HG03378 (cell line): ENCODE data around the gene NAV2.

Experiments used
- ATAC-seq: cut with Tn5 transposase; IDR thresholded peaks from one replicate; pipeline ENCODE4 v1.9.1; 2021; ENCODE audit warnings: mild to moderate bottlenecking, moderate library complexity; ENCODE audit not compliant: unreplicated experiment

Gene NAV2

GRCh38 chr11:20031155-20032001, 318.7 kb downstream of the NAV2 start:
- ATAC-seq = no peak

- ATAC-seq = no peak
Measured at GRCh38 chr11:20032127-20032526, 319.5 kb downstream of the NAV2 start.

DNA sequence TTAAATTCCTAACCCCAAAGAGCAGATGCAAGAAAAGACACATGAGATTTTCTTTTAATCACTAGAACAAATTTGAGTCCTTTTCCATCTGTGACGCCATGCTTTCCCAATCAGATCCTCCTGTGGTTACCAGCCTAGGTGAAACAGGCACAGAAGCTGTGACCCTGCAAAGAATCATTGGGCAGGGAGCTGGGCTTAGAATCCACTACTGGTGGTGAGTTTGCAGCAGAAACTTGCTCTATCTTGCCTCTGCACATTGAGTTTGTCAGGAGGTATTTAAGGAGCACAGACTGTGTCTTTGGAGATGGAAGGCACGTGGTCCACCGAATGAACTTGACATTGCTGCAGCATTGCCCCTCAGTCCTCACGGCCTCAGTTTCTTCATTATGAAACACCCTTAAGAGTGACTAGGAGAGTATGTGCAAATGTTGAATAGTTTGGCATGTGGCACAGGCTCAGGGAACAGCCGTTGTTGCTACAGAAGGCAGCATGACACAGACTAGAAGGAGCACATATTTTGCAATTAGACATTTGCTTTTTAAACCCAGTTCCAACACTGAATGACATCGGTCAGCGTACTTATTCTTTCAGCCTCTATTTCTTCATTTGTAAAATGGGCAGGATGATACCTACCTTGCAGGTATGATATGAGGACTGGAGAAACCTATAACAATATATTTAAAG, 320.1 kb downstream of the NAV2 start:
- no peak for ATAC-seq

GRCh38 chr11:20033806-20034205, 321.2 kb downstream of the NAV2 start:
- no peak for ATAC-seq

DNA sequence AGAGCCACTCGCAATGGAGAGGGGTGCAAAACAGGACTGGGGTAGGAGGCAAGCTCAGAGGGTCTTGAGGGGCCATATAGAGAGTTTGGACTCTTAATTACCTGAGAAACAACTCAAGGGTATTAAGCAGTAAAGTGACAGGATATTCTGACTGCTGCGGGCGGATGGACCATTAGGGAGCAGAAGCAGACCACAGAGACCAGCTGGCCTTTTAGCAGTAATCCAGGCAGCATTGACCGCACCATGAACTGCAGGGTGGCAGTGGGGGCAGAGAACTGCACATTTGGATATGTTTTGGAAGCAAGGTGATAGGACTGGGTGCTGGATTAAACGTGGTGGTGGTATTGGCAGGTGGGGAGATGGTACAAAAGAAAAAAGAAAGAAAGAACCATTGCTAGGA, 322.3 kb downstream of the NAV2 start:
- no peak for ATAC-seq

- ATAC-seq = no peak
Measured at GRCh38 chr11:20035375-20035700, 322.7 kb downstream of the NAV2 start.

- no peak for ATAC-seq
Measured at GRCh38 chr11:20035701-20036601, 323.3 kb downstream of the NAV2 start.

DNA sequence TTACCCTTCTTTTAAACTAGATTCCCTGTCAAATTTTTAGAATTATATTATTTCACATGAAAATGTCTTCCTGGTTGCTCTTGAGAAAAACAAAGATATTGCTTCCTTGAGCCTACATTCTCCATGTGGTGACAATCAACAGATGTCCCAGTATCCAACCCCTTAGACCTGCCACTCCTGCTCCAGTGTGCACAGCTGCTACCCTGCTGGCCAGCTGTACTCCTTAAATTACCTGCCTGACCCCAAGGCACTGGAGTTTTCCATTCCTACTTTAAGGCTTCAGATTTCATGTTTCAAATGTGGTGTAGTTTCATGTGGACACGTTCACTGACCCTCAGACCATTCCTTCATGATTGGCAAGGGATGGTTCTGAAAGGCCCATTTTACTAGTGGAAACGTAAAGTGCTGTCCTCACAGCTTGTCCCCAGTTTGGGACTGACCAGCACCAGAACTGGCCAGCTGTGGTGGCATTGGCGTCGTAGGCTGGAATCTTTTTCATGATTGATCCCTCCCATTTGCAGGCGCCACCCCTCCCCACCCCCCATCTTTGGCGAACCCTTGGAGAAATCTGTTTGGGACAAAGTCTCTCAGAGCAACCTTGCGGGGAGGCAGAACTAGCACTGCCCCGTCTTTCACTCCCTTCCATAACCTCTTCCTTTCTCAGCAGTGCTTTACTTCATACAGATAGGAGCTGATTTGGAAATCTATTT, 324.1 kb downstream of the NAV2 start:
- no peak for ATAC-seq

DNA sequence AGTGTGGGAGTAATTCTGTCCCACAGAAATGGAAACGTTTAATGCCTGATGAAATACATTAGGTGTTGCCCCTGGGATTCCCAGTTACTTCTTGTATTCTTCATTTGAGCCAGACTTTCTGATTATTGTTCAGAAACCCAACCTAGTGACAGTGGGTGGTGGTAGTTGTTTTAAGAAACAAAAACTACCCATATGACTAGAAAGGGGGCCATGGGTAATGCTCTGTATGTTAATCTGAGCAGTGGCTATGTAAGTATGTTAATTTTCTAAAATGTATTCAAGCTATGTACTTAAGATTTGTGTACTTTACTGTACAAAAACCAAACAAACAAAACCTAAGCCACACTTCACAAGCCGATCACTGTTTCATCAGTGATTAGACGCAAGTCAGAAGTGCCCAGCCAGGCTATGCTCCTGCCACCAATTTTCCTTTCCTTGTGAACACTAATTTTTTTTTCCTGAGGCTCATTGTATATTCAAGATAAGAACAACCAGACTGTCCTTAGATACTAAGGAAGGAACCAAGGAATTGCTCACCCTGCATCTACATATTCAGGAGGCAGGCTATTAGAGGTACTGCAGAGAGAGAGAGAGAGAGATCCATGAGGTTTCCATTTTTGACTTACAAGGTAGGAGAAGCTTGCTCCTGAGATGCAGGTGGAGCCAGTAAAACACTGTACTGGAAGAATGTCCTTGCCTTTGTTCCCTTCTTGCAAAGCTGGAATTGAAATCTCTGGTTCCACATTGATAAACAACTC, 324.9 kb downstream of the NAV2 start:
- ATAC-seq = peak; percentile 50

DNA sequence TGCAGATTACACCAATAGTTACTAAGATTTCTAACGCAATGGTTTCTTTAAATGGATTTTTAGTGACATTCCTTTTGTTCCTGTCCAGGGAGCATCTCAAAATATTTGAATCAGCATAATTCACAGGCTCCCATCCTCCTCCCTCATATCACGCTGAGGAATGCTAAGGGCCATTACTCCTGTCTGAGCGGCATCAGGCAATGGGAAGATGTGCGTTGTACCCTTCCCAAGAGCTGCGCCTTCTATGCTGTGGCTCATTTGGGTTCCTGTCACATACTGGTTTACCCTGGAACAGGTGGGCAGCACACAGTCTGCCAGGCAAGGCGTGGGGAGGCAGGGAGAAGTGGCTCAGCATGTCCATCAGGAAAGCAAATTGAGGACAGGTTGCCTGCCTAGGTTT, 325.8 kb downstream of the NAV2 start:
- ATAC-seq = no peak

GRCh38 chr11:20038972-20039371, 326.3 kb downstream of the NAV2 start:
- ATAC-seq = no peak

DNA sequence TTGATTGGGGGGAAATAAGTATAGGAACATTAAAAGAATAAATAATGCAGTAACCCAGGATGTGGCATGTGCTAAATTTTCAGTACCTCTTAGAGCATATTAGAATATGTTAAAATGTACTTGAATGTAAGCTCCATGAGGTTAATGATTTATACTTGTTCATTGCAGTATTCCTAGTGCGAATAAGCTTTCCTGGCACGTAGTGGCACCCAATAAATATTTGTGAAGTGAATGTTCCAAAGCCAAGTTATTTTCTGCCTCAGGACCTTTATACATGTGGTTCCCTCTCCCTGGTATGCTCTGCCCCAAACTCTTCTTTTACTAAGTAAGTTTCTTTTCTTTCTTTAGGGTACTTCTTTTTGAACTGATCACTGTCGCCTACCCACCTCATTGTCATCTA, 328.9 kb downstream of the NAV2 start:
- ATAC-seq = no peak

DNA sequence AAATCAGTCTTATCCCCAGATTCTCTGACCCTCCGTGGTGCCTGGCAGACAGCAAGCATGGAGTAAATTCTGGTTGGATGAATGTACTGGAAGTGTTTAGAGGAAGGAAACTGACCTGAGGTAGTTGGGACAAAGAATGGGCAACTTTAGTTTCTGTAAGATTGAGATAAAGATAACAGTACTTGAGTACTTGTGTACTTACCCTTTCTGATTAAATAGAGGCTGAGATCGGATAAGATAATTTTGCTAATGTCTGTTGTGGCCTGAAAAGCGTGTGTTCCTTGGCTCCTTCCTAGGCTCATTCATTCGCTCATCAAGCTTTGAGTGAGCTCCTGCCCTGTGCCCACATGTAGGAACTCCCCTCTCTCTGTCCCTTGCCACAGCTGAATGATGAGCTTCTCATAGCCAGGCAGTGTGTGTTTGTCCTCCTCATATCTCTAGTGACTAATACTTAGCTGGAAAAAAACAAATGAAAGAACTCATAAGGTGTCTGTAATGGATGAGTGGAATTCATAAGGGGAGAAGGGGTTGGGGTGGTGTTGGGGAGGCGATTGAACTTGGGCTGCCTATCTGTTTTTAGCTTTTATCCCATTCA, 329.5 kb downstream of the NAV2 start:
- ATAC-seq = no peak

DNA sequence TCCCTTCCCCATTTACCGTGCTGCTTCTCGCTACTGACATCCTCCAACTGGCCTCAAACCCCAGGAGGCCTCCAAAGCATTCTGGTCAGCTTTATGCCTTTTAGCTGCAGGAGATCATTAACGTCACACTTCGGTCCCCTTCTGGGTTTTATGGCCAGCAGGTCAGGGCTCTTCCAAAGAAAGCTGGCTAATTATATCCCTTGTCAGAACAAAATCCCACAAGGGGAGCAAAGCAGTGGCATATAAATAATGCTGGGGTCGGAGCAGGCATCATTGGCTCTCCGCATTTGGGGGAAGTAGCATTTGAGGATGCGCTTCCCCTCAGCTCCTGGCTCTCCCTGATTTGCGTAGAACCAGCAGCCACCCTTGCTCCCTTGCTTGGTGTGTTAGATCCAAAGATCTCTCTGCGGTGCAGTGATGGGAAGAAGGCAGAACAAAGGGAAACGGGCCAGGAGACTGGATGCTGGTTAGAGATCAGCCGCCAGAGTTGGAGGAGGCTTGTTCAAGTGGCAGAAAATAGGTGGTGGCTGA, 330.2 kb downstream of the NAV2 start:
- ATAC-seq = no peak

DNA sequence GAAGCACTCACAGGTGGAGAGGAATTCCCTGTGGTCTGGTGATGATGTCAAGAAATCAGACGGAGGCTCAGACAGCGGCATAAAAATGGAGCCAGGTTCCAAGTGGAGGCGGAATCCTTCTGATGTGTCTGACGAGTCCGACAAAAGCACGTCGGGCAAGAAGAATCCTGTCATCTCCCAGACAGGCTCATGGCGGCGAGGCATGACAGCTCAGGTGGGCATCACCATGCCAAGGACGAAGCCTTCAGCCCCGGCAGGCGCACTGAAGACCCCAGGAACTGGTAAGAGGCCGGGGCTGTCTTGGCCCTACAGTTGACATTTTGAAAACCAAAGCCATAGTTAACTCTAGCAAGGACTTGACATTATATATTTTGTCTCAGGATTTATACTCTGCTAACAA, 331.4 kb downstream of the NAV2 start:
- ATAC-seq = no peak

GRCh38 chr11:20045098-20045688, 332.6 kb downstream of the NAV2 start:
- no peak for ATAC-seq

DNA sequence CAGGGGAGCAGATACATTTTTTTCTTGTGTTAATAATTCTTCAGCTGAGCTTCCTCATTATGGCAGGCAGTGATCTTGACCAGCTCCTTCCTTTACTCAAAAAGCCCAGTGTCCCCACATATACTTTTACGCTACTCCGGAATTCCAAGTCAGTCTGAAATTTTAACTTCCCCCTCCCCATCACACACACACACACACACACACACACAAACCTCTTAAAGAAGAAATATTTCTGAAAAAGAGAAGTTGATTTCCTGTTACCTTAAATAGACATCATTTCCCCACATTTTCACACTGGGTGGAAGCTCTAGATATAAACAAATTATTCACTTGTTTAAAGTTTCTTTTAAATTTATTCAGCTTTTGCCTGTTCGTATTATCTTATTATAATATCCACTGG, 333.8 kb downstream of the NAV2 start:
- no peak for ATAC-seq

DNA sequence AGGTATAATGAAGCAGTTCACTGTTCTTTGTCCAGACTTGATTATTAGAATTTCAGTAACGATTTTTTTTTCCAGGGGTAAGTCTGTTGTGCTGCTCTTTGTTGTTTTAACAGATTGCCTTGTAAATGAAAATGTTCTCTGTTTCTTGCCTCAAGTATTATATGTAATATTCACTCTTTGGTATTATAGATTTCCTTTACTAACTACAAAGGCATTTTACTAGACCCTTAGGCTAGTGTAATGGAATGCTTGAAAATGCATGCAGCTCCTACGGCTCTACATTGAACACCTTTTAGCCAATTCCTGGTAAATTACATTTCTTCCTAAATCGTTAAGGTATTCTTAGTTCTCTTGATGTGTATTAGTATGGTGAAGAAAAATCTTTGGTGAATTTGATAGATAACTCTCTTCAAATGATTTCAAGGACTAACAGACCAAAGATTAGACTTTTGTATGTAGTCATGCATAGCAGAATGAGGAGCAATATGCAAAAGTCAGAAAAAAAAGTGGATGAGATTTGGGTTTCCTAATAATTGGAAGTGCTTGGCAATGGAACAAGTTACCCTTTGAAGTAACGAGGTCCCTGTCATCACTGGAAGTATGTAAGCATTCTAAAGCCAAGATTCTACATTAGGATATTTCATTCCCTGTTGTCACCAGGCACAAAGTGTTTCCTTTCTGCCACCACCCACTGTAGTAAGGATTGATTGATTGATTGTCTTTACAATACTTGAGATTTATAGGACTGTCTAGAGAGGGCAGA, 334.6 kb downstream of the NAV2 start:
- no peak for ATAC-seq
